ENCODE data around the gene KCNMA1. TPM values are rescaled to one million over a fixed set of nuclear protein-coding genes. Genes with fewer than 3 reads are reported as not detected.

KCNMA1 gene
- total RNA-seq, 4 donors from 2014 or later, result 146 to 300 (median 265) TPM

DNA sequence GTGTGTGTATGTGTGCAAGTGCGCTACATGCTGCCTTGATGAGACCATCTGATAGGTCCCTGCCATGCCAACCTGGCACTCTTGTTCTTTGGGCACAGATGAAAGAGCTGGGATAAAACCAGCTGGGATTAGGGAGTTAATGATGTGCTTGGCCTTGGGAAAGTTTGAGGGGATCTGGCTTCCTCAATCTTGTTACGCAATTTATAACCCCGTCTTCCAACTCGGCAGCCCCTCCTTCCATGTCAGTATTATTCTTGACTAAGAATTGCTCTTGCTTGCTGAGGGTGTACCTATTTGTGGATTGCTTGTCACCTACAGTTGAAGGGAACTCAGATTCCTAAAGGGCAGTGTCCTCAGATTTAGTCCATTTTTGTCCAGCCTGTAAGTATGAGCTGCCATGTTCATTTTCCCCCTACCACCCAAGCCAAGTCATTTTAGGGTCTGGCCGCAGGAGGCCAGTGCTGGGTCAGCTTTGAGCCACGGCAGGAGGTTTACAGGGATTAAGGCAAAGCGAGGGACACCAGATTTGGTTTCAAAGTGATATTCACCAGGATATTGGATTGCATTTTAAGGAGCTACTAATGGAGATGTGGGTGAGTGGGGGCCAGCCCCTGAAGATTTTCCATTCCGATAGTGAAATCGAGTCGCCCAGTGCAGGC is 34.1 kb upstream of the KCNMA1 start:
- DNase-seq (ENCODE audit: extremely low spot score), result no peak
- H3K4me1 ChIP-seq, result no peaks in the 10 kb centered on the region
- no peak overlapping the region for H3K4me3 ChIP-seq
- WGBS, result 79% methylated on average over 10 of the region's 10 CpGs
- no peaks in the 10 kb centered on the region for H3K36me3 ChIP-seq
- peaks cover 0 to 5% (median 0%) of the 10 kb centered on the region in 4 donors for H3K27me3 ChIP-seq
- H3K27ac ChIP-seq (replicated peaks in 1 of 4), result no peak overlapping the region
- intact Hi-C loops (cut with DNase I), result no loop called here
- TF ChIP-seq POLR2A (IDR thresholded peaks at IDR 0.05; ENCODE audit: low read depth) (no peak), EP300 (IDR thresholded peaks at IDR 0.05) (no peak), POLR2AphosphoS5 (IDR thresholded peaks at IDR 0.05) (no peak)
- TF ChIP-seq, protein P1, sequence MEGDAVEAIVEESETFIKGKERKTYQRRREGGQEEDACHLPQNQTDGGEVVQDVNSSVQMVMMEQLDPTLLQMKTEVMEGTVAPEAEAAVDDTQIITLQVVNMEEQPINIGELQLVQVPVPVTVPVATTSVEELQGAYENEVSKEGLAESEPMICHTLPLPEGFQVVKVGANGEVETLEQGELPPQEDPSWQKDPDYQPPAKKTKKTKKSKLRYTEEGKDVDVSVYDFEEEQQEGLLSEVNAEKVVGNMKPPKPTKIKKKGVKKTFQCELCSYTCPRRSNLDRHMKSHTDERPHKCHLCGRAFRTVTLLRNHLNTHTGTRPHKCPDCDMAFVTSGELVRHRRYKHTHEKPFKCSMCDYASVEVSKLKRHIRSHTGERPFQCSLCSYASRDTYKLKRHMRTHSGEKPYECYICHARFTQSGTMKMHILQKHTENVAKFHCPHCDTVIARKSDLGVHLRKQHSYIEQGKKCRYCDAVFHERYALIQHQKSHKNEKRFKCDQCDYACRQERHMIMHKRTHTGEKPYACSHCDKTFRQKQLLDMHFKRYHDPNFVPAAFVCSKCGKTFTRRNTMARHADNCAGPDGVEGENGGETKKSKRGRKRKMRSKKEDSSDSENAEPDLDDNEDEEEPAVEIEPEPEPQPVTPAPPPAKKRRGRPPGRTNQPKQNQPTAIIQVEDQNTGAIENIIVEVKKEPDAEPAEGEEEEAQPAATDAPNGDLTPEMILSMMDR (IDR thresholded peaks at IDR 0.05), result no peak
- no peaks in the 10 kb centered on the region for H3K9me3 ChIP-seq

DNA sequence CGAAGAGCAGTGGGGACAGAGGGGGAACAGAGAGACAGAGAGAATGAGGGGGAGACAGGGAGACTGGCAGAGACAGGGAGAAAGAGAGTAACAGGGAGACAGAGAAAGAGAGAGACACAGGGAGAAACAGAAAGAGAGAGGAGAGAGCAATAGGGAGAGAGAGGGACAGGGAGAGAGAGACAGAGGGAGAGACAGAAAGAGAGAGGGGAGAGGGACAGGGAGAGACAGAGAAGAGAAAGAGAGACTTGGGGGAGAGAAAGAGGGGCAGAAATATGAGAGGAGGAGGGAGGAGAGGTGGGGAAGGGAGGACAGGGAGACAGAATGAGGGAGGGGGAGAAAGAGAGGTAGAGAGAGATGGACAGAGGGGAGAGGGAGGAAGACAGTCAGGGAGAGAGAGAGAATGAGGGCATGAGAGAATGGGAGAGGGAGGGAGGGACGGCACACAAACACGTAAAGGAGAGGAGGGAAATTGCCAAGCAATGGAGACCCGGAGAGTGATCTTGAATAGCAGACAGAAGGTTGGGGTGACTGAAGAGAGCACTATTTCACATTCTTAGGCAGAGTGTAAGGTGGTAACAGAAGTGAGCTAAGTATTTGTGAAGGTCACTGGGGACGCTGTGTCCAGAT is 33.3 kb upstream of the KCNMA1 start:
- DNase-seq (ENCODE audit: extremely low spot score), result no peak
- no peak overlapping the region for H3K27ac ChIP-seq (replicated peaks in 1 of 4)
- TF ChIP-seq EP300 (IDR thresholded peaks at IDR 0.05), result no peak
- no peak for TF ChIP-seq POLR2AphosphoS5 (IDR thresholded peaks at IDR 0.05)
- TF ChIP-seq, protein P1 (IDR thresholded peaks at IDR 0.05), result no peak
- TF ChIP-seq POLR2A (IDR thresholded peaks at IDR 0.05; ENCODE audit: low read depth), result no peak
- intact Hi-C loops (cut with DNase I), result no loop called here
- no peaks in the 10 kb centered on the region for H3K9me3 ChIP-seq
- H3K4me3 ChIP-seq, result no peak overlapping the region
- WGBS, result 66% methylated on average over 5 of the region's 5 CpGs
- peaks cover 0 to 5% (median 0%) of the 10 kb centered on the region in 4 donors for H3K27me3 ChIP-seq
- no peaks in the 10 kb centered on the region for H3K36me3 ChIP-seq
- no peaks in the 10 kb centered on the region for H3K4me1 ChIP-seq

GRCh38 chr10:77669892-77670291 is 32.3 kb upstream of the KCNMA1 start:
- DNase-seq (ENCODE audit: extremely low spot score), result no peak
- no peaks in the 10 kb centered on the region for H3K9me3 ChIP-seq
- no peaks in the 10 kb centered on the region for H3K36me3 ChIP-seq
- no peak overlapping the region for H3K27ac ChIP-seq (replicated peaks in 1 of 4)
- no peak overlapping the region for H3K4me3 ChIP-seq
- no peaks in the 10 kb centered on the region for H3K4me1 ChIP-seq
- H3K27me3 ChIP-seq, result peaks cover 0 to 5% (median 0%) of the 10 kb centered on the region in 4 donors
- TF ChIP-seq POLR2A (IDR thresholded peaks at IDR 0.05; ENCODE audit: low read depth) (no peak), POLR2AphosphoS5 (IDR thresholded peaks at IDR 0.05) (no peak), EP300 (IDR thresholded peaks at IDR 0.05) (no peak)
- TF ChIP-seq, protein P1 (IDR thresholded peaks at IDR 0.05), result no peak
- intact Hi-C loops (cut with DNase I), result no loop called here

GRCh38 chr10:77667426-77668324 is 30.1 kb upstream of the KCNMA1 start:
- TF ChIP-seq, protein P1 (IDR thresholded peaks at IDR 0.05), result no peak
- TF ChIP-seq EP300 (IDR thresholded peaks at IDR 0.05) (no peak), POLR2AphosphoS5 (IDR thresholded peaks at IDR 0.05) (no peak), POLR2A (IDR thresholded peaks at IDR 0.05; ENCODE audit: low read depth) (no peak)
- WGBS, result 82% methylated on average over 2 of the region's 3 CpGs
- Histone ChIP-seq H3K36me3 (no peaks in the 10 kb centered on the region), H3K4me3 (no peak overlapping the region), H3K9me3 (no peaks in the 10 kb centered on the region), H3K4me1 (peaks cover 0 to 3% (median 0%) of the 10 kb centered on the region in 4 donors), H3K27me3 (peaks cover 0 to 5% (median 0%) of the 10 kb centered on the region in 4 donors), H3K27ac (replicated peaks in 1 of 4) (no peak overlapping the region)
- intact Hi-C loops (cut with DNase I), result no loop called here
- DNase-seq (ENCODE audit: extremely low spot score), result no peak
